Measurements from ENCODE around the gene CDK6. TPM values are rescaled to one million over a fixed set of nuclear protein-coding genes. Genes with fewer than 3 reads are reported as not detected.
A peak's percentile ranks its signal among the peaks of the same experiment; 100 is the strongest.

The CDK6 gene
- total and polyA plus RNA-seq, 5 experiments from 2014 or later = 10.1 to 29.4 (median 12.9) TPM

DNA sequence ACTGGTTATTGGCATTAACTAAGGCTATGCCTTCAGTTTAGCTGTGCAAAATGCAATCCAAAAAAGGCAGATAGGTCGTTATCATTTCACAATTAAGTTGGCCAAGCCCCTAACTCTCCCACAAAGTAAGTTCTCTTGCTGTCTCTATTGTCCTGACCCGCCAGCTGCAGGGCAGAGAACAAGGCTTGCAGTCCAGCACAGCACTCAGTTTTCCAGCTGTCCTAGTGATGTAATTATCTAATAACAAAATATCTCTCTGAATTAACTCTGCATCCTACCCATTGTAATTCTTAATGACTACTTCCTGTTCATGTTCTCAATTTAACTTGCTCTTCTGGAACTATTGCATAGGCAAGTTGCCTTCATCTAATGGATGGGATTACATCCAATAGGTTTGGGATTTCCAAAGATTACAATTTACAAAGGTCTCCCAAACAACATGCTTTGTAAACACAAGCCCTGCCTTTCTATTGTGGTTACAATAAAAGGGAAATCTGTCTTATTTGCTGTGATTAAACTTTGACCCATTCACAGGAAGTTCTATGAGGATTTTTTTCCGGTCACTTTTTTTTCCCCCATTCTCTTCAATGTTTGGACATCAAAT, 55.2 kb downstream of the CDK6 start:
- Mint-ChIP-seq H3K27me3 (no peaks in the 10 kb centered on the region), H3K4me3 (no peak overlapping the region), H3K9me3 (peaks cover 0 to 3% (median 0%) of the 10 kb centered on the region in 9 donors), H3K4me1 (peaks cover 9 to 46% (median 28%) of the 10 kb centered on the region in 4 donors), H3K27ac (peak overlapping the region in 1 of 10 donors; percentile 73), H3K36me3 (peaks cover 0 to 17% (median 3%) of the 10 kb centered on the region in 3 donors)
- POLR2A ChIA-PET = interaction anchor here (1.2 kb wide), 1 partner anchor 9 kb away, joined by 3 read pairs; no protein-coding TSS in a partner anchor
- no peak for DNase-seq
- no peak for ATAC-seq

- Mint-ChIP-seq H3K4me1 (peaks cover 9 to 36% (median 23%) of the 10 kb centered on the region in 4 donors), H3K4me3 (no peak overlapping the region), H3K36me3 (peaks cover 0 to 22% (median 11%) of the 10 kb centered on the region in 3 donors), H3K27me3 (no peaks in the 10 kb centered on the region), H3K9me3 (peaks cover 0 to 3% (median 0%) of the 10 kb centered on the region in 9 donors), H3K27ac (peak overlapping the region in 1 of 10 donors; percentile 10)
- POLR2A ChIA-PET = no interaction called here
- ATAC-seq (no peak), DNase-seq (no peak)
Measured at GRCh38 chr7:92778972-92779371, 57.4 kb downstream of the CDK6 start.

GRCh38 chr7:92777993-92778392, 58.4 kb downstream of the CDK6 start:
- Mint-ChIP-seq H3K36me3 (peaks cover 0 to 28% (median 21%) of the 10 kb centered on the region in 3 donors), H3K27ac (no peak overlapping the region), H3K9me3 (peaks cover 0 to 3% (median 0%) of the 10 kb centered on the region in 9 donors), H3K4me3 (no peak overlapping the region), H3K27me3 (no peaks in the 10 kb centered on the region), H3K4me1 (peaks cover 9 to 30% (median 23%) of the 10 kb centered on the region in 4 donors)
- ATAC-seq (no peak), DNase-seq (no peak)
- POLR2A ChIA-PET = no interaction called here

DNA sequence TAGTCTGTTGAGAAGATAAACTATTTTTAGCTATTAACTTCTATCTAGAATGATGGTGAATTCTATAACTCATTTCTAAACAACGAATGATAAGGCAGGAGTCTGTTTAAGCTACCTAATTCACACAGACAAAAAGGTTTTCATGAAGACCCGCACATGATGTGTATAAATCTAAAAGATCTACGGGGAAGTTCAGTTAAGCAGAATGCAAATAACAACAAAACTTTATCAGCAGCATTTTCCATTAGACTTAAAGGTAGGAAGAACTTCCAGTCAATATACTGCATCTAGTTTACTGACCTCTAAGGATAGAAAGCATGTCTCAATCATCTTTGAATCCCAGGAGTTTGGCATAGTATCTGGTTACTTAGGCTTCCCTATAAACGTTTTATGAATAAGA, 62.6 kb downstream of the CDK6 start:
- Mint-ChIP-seq H3K4me1 (peaks cover 3 to 17% (median 9%) of the 10 kb centered on the region in 4 donors), H3K36me3 (peaks cover 0 to 43% (median 31%) of the 10 kb centered on the region in 3 donors), H3K9me3 (peaks cover 0 to 3% (median 0%) of the 10 kb centered on the region in 9 donors), H3K27me3 (no peaks in the 10 kb centered on the region), H3K27ac (no peak overlapping the region), H3K4me3 (no peak overlapping the region)
- DNase-seq = no peak
- POLR2A ChIA-PET = no interaction called here
- ATAC-seq = no peak

- Mint-ChIP-seq H3K27me3 (no peaks in the 10 kb centered on the region), H3K36me3 (peaks cover 0 to 60% (median 14%) of the 10 kb centered on the region in 3 donors), H3K4me1 (peaks cover 16 to 36% (median 26%) of the 10 kb centered on the region in 4 donors), H3K9me3 (no peaks in the 10 kb centered on the region), H3K4me3 (no peak overlapping the region), H3K27ac (no peak overlapping the region)
- DNase-seq (no peak), ATAC-seq (no peak)
- POLR2A ChIA-PET = no interaction called here
Measured at GRCh38 chr7:92769844-92770243, 66.5 kb downstream of the CDK6 start.

DNA sequence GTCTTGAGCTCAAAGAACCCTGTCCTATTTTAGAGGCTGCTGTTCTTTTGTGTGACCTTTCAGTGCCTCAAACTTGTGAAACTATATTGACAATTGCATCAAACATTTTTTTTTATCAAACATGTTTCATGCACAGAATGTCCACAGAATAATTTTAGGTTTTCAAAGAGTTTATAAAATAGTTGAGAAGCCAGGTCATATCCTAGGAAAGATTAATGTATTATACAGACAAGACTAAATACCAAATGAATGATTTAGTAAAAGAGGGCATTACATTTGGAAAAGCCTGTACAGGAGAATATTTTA, 67.0 kb downstream of the CDK6 start:
- Mint-ChIP-seq H3K4me1 (peaks cover 13 to 36% (median 24%) of the 10 kb centered on the region in 4 donors), H3K4me3 (no peak overlapping the region), H3K9me3 (no peaks in the 10 kb centered on the region), H3K27ac (no peak overlapping the region), H3K36me3 (peaks cover 0 to 56% (median 15%) of the 10 kb centered on the region in 3 donors), H3K27me3 (no peaks in the 10 kb centered on the region)
- POLR2A ChIA-PET = no interaction called here
- ATAC-seq = no peak
- no peak for DNase-seq

GRCh38 chr7:92768501-92769393, 67.6 kb downstream of the CDK6 start:
- Mint-ChIP-seq H3K4me3 (no peak overlapping the region), H3K27me3 (no peaks in the 10 kb centered on the region), H3K4me1 (peaks cover 13 to 36% (median 24%) of the 10 kb centered on the region in 4 donors), H3K27ac (peak overlapping the region in 2 of 10 donors; percentile 32 to 39), H3K9me3 (no peaks in the 10 kb centered on the region), H3K36me3 (peaks cover 0 to 52% (median 20%) of the 10 kb centered on the region in 3 donors)
- POLR2A ChIA-PET = no interaction called here
- no peak for ATAC-seq
- DNase-seq = no peak

GRCh38 chr7:92767437-92767836, 68.9 kb downstream of the CDK6 start:
- Mint-ChIP-seq H3K9me3 (no peaks in the 10 kb centered on the region), H3K36me3 (peaks cover 0 to 40% (median 13%) of the 10 kb centered on the region in 3 donors), H3K4me3 (no peak overlapping the region), H3K27me3 (no peaks in the 10 kb centered on the region), H3K27ac (peak overlapping the region in 1 of 10 donors; percentile 70), H3K4me1 (peaks cover 11 to 34% (median 23%) of the 10 kb centered on the region in 4 donors)
- no peak for ATAC-seq
- POLR2A ChIA-PET = no interaction called here
- DNase-seq = no peak

DNA sequence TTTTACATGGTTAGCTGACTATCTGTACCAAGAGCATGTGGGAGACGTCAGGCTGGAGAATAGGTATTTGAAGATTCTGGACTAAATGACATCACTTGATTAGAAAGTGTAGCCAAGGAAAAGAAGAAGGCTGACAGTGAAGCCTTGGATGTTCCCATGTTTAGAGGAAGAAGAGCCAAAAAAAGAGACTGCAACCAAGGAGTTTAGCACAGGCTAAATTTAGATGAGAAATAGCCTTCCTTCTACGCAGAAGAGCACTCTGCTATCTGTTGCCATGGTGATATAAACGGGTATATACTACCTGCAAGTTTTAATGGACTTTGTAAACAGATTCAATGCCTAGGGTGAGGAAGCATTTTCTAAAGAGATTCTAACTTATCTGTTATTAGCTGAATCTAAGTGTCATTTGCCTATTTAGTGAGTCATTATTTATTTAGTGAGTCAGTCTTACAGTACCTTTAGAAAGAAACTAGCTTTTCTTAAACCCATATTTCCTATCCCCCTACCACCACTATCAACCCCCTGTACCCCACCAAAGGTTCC, 69.8 kb downstream of the CDK6 start:
- H3K36me3 Mint-ChIP-seq = peaks cover 0 to 35% (median 13%) of the 10 kb centered on the region in 3 donors
- peak overlapping the region in 2 of 10 donors; percentile 18 to 45 for H3K27ac Mint-ChIP-seq
- no peaks in the 10 kb centered on the region for H3K9me3 Mint-ChIP-seq
- H3K4me1 Mint-ChIP-seq = peaks cover 11 to 38% (median 25%) of the 10 kb centered on the region in 4 donors
- ATAC-seq = no peak
- no peak overlapping the region for H3K4me3 Mint-ChIP-seq
- no peak for DNase-seq
- POLR2A ChIA-PET = no interaction called here
- H3K27me3 Mint-ChIP-seq = no peaks in the 10 kb centered on the region

DNA sequence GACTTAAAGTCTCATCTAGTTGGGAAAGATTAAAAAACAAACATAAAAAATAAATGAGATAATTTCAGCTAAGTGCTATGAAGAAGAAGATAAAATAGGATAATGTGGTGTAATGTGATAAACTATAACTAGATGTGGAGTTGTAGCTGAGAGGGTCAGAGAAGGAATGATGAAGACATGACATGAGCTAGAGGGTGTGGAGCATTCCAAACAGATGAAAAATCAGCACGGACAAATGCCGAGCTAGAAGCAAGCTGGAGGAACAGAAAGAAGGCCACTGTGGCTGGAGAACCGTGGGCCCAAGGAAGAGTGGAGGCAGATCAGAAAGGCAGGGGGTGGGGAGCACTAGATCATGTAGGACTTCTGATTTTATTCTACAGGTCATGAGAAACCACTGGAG, 70.6 kb downstream of the CDK6 start:
- H3K27me3 Mint-ChIP-seq = no peaks in the 10 kb centered on the region
- no peak for ATAC-seq
- H3K4me3 Mint-ChIP-seq = no peak overlapping the region
- H3K4me1 Mint-ChIP-seq = peaks cover 11 to 39% (median 26%) of the 10 kb centered on the region in 4 donors
- H3K27ac Mint-ChIP-seq = peak overlapping the region in 3 of 10 donors; percentile 12 to 51 (median 32)
- no peaks in the 10 kb centered on the region for H3K9me3 Mint-ChIP-seq
- POLR2A ChIA-PET = no interaction called here
- peaks cover 0 to 35% (median 13%) of the 10 kb centered on the region in 3 donors for H3K36me3 Mint-ChIP-seq
- no peak for DNase-seq

DNA sequence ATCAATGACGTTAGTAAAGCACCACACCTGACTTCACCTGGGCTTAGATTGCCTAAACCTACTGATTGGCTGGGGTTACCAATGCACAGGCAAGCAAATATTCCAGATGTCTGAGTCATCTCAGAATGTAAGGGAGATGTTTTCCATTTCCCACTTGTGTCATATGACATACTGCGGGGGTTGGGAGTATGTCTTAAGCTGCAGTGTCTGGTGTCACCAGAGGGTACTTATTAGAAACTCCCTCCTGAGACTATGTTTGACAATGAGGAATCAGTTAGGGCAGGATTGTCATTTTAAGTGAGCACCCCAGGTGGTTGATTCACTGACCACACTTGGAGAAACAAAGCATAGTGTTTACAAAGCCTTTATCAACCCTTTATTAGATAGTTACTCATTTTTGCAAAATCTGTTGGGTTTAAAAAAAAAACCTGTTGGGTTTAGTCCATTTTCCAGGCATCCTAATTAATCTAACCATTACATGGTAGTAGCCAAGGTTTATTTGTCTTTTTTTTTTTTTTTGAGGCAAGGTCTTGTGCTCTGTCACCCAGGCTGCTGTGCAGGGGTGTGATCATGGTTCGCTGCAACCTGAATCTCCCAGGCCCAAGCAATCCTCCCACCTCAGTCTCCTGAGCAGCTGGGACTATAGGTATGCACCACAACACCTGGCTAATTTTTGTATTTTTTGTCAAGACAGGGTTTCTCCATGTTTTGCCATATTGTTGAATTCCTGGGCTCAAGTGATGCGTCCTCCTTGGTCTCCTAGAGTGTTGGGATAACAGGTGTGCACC, 72.5 kb downstream of the CDK6 start:
- H3K4me1 Mint-ChIP-seq = peaks cover 8 to 38% (median 22%) of the 10 kb centered on the region in 4 donors
- ATAC-seq = no peak
- H3K9me3 Mint-ChIP-seq = no peaks in the 10 kb centered on the region
- POLR2A ChIA-PET = no interaction called here
- H3K27ac Mint-ChIP-seq = no peak overlapping the region
- H3K36me3 Mint-ChIP-seq = peaks cover 2 to 31% (median 14%) of the 10 kb centered on the region in 3 donors
- DNase-seq = no peak
- no peak overlapping the region for H3K4me3 Mint-ChIP-seq
- no peaks in the 10 kb centered on the region for H3K27me3 Mint-ChIP-seq

DNA sequence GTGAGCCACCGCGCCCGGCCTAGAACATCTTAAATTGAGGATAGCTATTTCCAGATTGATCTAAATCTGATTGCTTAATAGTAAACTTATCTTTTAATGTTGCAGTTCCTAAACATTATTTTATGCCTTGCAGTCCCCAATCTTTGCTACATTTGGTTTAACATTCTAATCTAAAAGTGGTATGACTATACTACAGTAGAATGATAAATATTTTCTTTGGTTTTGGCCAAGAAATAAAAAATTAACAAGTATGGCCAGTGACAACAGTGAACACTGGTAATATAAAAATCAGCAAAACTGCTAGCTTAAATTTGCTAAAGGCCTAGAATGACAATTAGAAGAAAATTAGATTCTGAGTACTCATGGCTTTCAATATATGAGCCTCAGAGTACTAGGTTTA, 73.5 kb downstream of the CDK6 start:
- peaks cover 2 to 30% (median 18%) of the 10 kb centered on the region in 4 donors for H3K4me1 Mint-ChIP-seq
- H3K27me3 Mint-ChIP-seq = no peaks in the 10 kb centered on the region
- POLR2A ChIA-PET = no interaction called here
- peaks cover 4 to 29% (median 20%) of the 10 kb centered on the region in 3 donors for H3K36me3 Mint-ChIP-seq
- no peak overlapping the region for H3K4me3 Mint-ChIP-seq
- DNase-seq = no peak
- ATAC-seq = no peak
- no peaks in the 10 kb centered on the region for H3K9me3 Mint-ChIP-seq
- H3K27ac Mint-ChIP-seq = no peak overlapping the region

Data from naive thymus-derived CD8-positive, alpha-beta T cell (primary cell).